ENCODE results near the gene POLR2E. TPM values are rescaled to one million over a fixed set of nuclear protein-coding genes. Genes with fewer than 3 reads are reported as not detected.
A peak's percentile ranks its signal among the peaks of the same experiment; 100 is the strongest.

The POLR2E gene
- total RNA-seq, 4 donors from 2014 or later = 87.6 to 264 (median 163) TPM

DNA sequence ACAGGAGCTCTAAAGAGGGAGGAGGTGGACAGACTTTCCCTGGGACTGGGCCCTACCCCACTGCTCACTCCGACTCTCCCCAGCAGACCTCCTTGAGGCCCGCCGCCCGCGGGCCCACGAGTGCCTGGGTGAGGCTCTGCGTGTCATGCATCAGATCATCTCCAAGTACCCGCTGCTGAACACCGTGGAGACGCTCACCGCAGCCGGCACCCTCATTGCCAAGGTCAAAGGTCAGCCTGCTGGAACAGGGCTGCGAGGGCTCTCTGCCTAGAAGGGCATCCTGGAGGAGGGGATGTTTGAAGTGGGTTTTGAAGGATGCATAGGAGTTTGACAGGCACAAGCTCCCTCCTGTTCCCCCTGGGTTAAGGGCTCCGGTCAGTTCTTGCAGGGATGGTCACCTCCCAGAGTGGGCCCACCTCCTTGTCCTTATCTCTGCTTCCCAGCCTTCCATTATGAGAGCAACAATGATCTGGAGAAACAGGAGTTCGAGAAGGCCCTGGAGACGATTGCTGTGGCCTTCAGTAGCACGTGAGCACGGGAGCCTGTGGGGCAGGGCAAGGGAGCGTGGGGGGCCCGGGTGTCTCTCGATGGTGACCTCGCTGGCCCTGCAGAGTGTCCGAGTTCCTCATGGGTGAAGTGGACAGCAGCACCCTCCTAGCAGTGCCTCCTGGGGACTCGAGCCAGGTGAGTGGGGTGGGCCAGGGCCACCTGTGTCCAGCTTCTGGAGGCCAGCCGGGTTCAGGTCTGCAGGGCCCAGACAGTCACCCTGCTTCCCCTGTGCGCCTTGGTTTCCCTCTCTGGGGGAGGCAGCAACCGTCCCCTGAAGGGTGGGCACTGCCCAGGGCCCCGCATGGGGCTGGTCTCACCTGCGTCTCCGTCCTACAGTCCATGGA, 21.9 kb downstream of the POLR2E start:
- no peak overlapping the region for H3K27ac ChIP-seq

GRCh38 chr19:1072371-1073015, 22.7 kb downstream of the POLR2E start:
- no peak for TF ChIP-seq POLR2A (IDR thresholded peaks at IDR 0.05)
- TF ChIP-seq, protein P1, sequence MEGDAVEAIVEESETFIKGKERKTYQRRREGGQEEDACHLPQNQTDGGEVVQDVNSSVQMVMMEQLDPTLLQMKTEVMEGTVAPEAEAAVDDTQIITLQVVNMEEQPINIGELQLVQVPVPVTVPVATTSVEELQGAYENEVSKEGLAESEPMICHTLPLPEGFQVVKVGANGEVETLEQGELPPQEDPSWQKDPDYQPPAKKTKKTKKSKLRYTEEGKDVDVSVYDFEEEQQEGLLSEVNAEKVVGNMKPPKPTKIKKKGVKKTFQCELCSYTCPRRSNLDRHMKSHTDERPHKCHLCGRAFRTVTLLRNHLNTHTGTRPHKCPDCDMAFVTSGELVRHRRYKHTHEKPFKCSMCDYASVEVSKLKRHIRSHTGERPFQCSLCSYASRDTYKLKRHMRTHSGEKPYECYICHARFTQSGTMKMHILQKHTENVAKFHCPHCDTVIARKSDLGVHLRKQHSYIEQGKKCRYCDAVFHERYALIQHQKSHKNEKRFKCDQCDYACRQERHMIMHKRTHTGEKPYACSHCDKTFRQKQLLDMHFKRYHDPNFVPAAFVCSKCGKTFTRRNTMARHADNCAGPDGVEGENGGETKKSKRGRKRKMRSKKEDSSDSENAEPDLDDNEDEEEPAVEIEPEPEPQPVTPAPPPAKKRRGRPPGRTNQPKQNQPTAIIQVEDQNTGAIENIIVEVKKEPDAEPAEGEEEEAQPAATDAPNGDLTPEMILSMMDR (IDR thresholded peaks at IDR 0.05) = no peak
- H3K9me3 ChIP-seq = no peaks in the 10 kb centered on the region
- H3K4me3 ChIP-seq (replicated peaks in 1 of 3) = no peak overlapping the region
- H3K27me3 ChIP-seq = peaks cover 15% of the 10 kb centered on the region
- intact Hi-C loops (cut with DNase I) = no loop called here
- H3K27ac ChIP-seq = no peak overlapping the region
- H3K4me1 ChIP-seq = peaks cover 0 to 33% of the 10 kb centered on the region in 2 donors
- H3K36me3 ChIP-seq = no peaks in the 10 kb centered on the region
- WGBS, 2 donors = 82 to 88% methylated on average over 11 of the region's 11 CpGs
- DNase-seq = no peak

More for the DNA sequence above, 21.9 kb downstream of the POLR2E start:
- TF ChIP-seq, protein P1 (IDR thresholded peaks at IDR 0.05) = no peak
- TF ChIP-seq POLR2A (IDR thresholded peaks at IDR 0.05) = no peak
- peaks cover 15% of the 10 kb centered on the region for H3K27me3 ChIP-seq
- H3K4me3 ChIP-seq (replicated peaks in 1 of 3) = no peak overlapping the region
- H3K9me3 ChIP-seq = no peaks in the 10 kb centered on the region
- intact Hi-C loops (cut with DNase I) = no loop called here
- peak; percentile 31 to 59 for DNase-seq
- peaks cover 0 to 32% of the 10 kb centered on the region in 2 donors for H3K4me1 ChIP-seq
- no peaks in the 10 kb centered on the region for H3K36me3 ChIP-seq
- 59 to 94% methylated on average over 9 to 18 of the region's 30 CpGs for WGBS, 2 donors

- Histone ChIP-seq H3K27me3 (peaks cover 20% of the 10 kb centered on the region), H3K4me3 (replicated peaks in 1 of 3) (no peak overlapping the region), H3K4me1 (peaks cover 0 to 39% of the 10 kb centered on the region in 2 donors), H3K9me3 (no peaks in the 10 kb centered on the region), H3K27ac (no peak overlapping the region), H3K36me3 (no peaks in the 10 kb centered on the region)
- WGBS, 2 donors = 0 to 38% methylated on average over 7 to 27 of the region's 99 CpGs
- intact Hi-C loops (cut with DNase I) = no loop called here
- TF ChIP-seq, protein P1 (IDR thresholded peaks at IDR 0.05) = no peak
- no peak for TF ChIP-seq POLR2A (IDR thresholded peaks at IDR 0.05)
- DNase-seq = no peak
These were observed 24.0 kb downstream of the POLR2E start for GRCh38 chr19:1070931-1071791.

- TF ChIP-seq POLR2A (IDR thresholded peaks at IDR 0.05) = no peak
- TF ChIP-seq, protein P1 (IDR thresholded peaks at IDR 0.05) = no peak
- Histone ChIP-seq H3K4me3 (replicated peaks in 1 of 3) (no peak overlapping the region), H3K4me1 (peaks cover 0 to 45% of the 10 kb centered on the region in 2 donors), H3K27me3 (peaks cover 20% of the 10 kb centered on the region), H3K9me3 (no peaks in the 10 kb centered on the region), H3K36me3 (no peaks in the 10 kb centered on the region), H3K27ac (no peak overlapping the region)
- no peak for DNase-seq
- intact Hi-C loops (cut with DNase I) = no loop called here
- WGBS, 2 donors = 26 to 33% methylated on average over 12 to 20 of the region's 21 CpGs
These were observed 24.6 kb downstream of the POLR2E start for GRCh38 chr19:1070576-1070930.
